A549 (cell line): ENCODE results near the gene ZNF425. TPM values are rescaled to one million over a fixed set of nuclear protein-coding genes. Genes with fewer than 3 reads are reported as not detected.
A peak's percentile ranks its signal among the peaks of the same experiment; 100 is the strongest.

Experiments
- ATAC-seq, 2 experiments: fragments of 200-7000 bp in 1 of 2; fragments of >200 bp in 1 of 2; cut with Nextera tagmentation in 1 of 2; cut with Tn5 transposase in 1 of 2; 3 replicates each; pipeline versions ENCODE4 v1.8.0 to v1.9.1; 2018 to 2020; ENCODE audit warnings: mild to moderate bottlenecking in 1 of 2, moderate library complexity in 1 of 2
- CTCF ChIA-PET: fragments of 300-600 bp; sonication (Branson Sonifier 250); formaldehyde crosslinking; extraction: SDS; loops from one replicate; lab custom pipeline; 2021; ENCODE audit warnings: antibody characterized with exemption, inconsistent platforms; lab: Yijun Ruan, JAX
- POLR2A ChIA-PET: fragments of 350-600 bp; formaldehyde crosslinking; extraction: SDS; loops from one replicate; lab custom pipeline; 2021; ENCODE audit warnings: antibody characterized with exemption, inconsistent platforms; lab: Yijun Ruan, JAX
- DNase-seq, 2 experiments: peaks; one replicate each; pipeline versions ENCODE4 v3.0.0 to v3.0.0-alpha.2; 2011 to 2016; ENCODE audit warnings: low read depth in 1 of 2, low spot score in 1 of 2
- FAIRE-seq: peaks from 2 replicates; lab custom pipeline; 2011; peaks lifted over from hg19 to GRCh38; lab: Jason Lieb, UNC
- H3K27ac ChIP-seq, 2 experiments: fragments of >200 bp; sonication (Bioruptor Twin); formaldehyde crosslinking; 3 replicates each; pipeline ENCODE4 v1.5.1; 2016 to 2017
- H3K4me1 ChIP-seq: fragments of >200 bp; sonication (Bioruptor Twin); formaldehyde crosslinking; 3 replicates; pipeline ENCODE4 v1.6.1; 2016
- H3K4me2 ChIP-seq: fragments of >200 bp; sonication (Bioruptor Twin); formaldehyde crosslinking; 3 replicates; pipeline ENCODE4 v1.6.1; 2016
- H3K4me3 ChIP-seq: fragments of >200 bp; sonication (Bioruptor Twin); formaldehyde crosslinking; 3 replicates; pipeline ENCODE4 v1.5.1; 2016
- H3K9me3 ChIP-seq: fragments of >200 bp; sonication (Bioruptor Twin); formaldehyde crosslinking; 3 replicates; pipeline ENCODE4 v1.6.1; 2016
- CBX2 ChIP-seq: fragments of 200-600 bp; sonication (generic); IDR thresholded peaks from 2 replicates; pipeline ENCODE4 v1.6.1; 2016; ENCODE audit warnings: low read depth, mild to moderate bottlenecking, borderline replicate concordance
- CHD2 ChIP-seq: fragments of 150-350 bp; IDR thresholded peaks from 2 replicates; pipeline ENCODE4 v1.6.1; 2014; ENCODE audit warnings: low read length; ENCODE audit not compliant: partially characterized antibody
- EHF ChIP-seq: fragments of 250-450 bp; sonication (Bioruptor Pico); IDR thresholded peaks from 2 replicates; pipeline ENCODE4 v1.5.0; 2020; ENCODE audit warnings: mild to moderate bottlenecking
- ESRRA ChIP-seq: fragments of 150-350 bp; IDR thresholded peaks from 2 replicates; pipeline ENCODE4 v1.6.1; 2014; ENCODE audit warnings: mild to moderate bottlenecking, low read length, borderline replicate concordance
- FOSB ChIP-seq: fragments of 250-450 bp; sonication (Bioruptor Pico); IDR thresholded peaks from 2 replicates; pipeline ENCODE4 v1.5.0; 2020; ENCODE audit warnings: mild to moderate bottlenecking, moderate library complexity
- HOXA7 ChIP-seq: fragments of 250-450 bp; sonication (Bioruptor Pico); IDR thresholded peaks from 2 replicates; pipeline ENCODE4 v1.5.0; 2020; ENCODE audit warnings: mild to moderate bottlenecking, moderate library complexity
- RAD21 ChIP-seq, 2 experiments: fragments of >200 bp in 1 of 2; sonication (Bioruptor Twin) in 1 of 2; formaldehyde crosslinking in 1 of 2; IDR thresholded peaks in 1 of 2; conservative IDR thresholded peaks in 1 of 2; 2 replicates in 1 of 2; 3 replicates in 1 of 2; pipeline ENCODE4 v1.6.1; 2012 to 2018; ENCODE audit warnings: inconsistent platforms in 1 of 2
- RARB ChIP-seq: fragments of 250-450 bp; sonication (Bioruptor Pico); IDR thresholded peaks from 2 replicates; pipeline ENCODE4 v1.8.0; 2021; ENCODE audit warnings: mild to moderate bottlenecking, moderate library complexity
- RNF2 ChIP-seq: fragments of 200-600 bp; sonication (generic); IDR thresholded peaks from 2 replicates; pipeline ENCODE4 v1.6.1; 2016; ENCODE audit warnings: low read depth, mild to moderate bottlenecking, antibody characterized with exemption, moderate library complexity, borderline replicate concordance
- SREBF2 ChIP-seq: fragments of 450-650 bp; IDR thresholded peaks from 2 replicates; pipeline ENCODE4 v1.6.1; 2014; ENCODE audit warnings: mild to moderate bottlenecking, moderate library complexity
- ZC3H11A ChIP-seq: fragments of 450-650 bp; IDR thresholded peaks from 2 replicates; pipeline ENCODE4 v1.6.1; 2014; ENCODE audit warnings: antibody characterized with exemption, mild to moderate bottlenecking
- WGBS: methylation state at CpG from one replicate; pipeline ENCODE4 v1.1.6; 2017; ENCODE audit errors: missing lambda C conversion rate; 5-methylcytosine and 5-hydroxymethylcytosine counted together
- polyA plus RNA-seq, 4 experiments: library from polyadenylated mRNA; depleted of rRNA in 3 of 4; stranded (reverse); fragments of >200 nt; fragmentation: RNase III in 1 of 4; extraction: RNeasy Plus Mini Kit Qiagen cat#74134 plus additional on column Dnase treatment in 1 of 4; gene quantifications; 2 replicates in 3 of 4; 3 replicates in 1 of 4; pipeline ENCODE4 v1.2.3, GENCODE V29; 2011 to 2017
- TF ChIP-seq, protein P1 (sequence below): IDR thresholded peaks from 2 replicates; pipeline ENCODE4 v1.6.1; 2012
- TF ChIP-seq, protein P2 (sequence below): fragments of 150-350 bp; IDR thresholded peaks from 2 replicates; pipeline ENCODE4 v1.6.1; 2014; ENCODE audit warnings: low read depth, mild to moderate bottlenecking, low read length
- TF ChIP-seq, protein P3 (sequence below): IDR thresholded peaks from 2 replicates; pipeline ENCODE4 v1.6.1; 2012
- TF ChIP-seq, protein P4 (sequence below): fragments of >200 bp; sonication (Bioruptor Twin); formaldehyde crosslinking; IDR thresholded peaks from 2 replicates; pipeline ENCODE4 v1.6.1; 2016
- TF ChIP-seq, protein P5 (sequence below): fragments of 200-600 bp; sonication (generic); IDR thresholded peaks from 2 replicates; pipeline ENCODE4 v1.6.1; 2016; ENCODE audit warnings: antibody characterized with exemption, mild to moderate bottlenecking, moderate library complexity

The ZNF425 gene
- polyA plus RNA-seq, 2 of the 4 experiments (the other 2 are of a cell fraction): 0.80 to 1.6 TPM

DNA sequence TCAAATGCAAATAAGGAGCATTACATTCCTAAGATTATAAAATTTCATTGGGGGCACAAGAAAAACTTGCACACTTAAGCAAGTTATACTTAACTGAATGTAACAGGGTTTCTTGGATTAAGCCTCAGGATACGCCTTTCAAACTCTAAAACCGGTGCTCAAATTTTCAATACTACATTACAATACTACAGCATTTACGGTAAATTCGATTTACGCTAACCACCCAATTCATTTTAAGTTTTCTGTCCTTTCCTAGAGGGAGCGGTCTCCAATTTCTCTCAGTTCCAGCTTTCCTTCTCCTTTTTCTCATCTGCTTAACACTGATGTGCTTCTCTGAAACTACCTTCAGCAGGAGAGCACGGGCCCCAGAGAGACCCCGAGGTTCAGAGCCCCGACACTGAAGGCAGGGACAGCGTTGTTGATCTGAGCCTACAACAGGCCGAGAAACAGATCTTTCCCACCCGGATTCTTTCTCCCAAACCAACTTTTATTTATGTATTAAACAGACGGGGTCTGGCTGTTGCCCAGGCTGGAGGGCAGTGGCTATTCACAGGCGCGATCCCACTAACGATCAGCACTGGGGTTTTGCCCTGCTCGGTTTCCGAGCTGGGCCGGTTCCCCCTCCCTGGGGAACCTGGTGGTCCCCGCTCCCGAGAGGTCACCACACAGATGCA is 798 bp downstream of the ZNF425 start (continued):
- TF ChIP-seq CHD2: no peak
- TF ChIP-seq, protein P1, sequence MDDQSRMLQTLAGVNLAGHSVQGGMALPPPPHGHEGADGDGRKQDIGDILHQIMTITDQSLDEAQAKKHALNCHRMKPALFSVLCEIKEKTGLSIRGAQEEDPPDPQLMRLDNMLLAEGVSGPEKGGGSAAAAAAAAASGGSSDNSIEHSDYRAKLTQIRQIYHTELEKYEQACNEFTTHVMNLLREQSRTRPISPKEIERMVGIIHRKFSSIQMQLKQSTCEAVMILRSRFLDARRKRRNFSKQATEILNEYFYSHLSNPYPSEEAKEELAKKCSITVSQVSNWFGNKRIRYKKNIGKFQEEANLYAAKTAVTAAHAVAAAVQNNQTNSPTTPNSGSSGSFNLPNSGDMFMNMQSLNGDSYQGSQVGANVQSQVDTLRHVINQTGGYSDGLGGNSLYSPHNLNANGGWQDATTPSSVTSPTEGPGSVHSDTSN: no peak
- TF ChIP-seq, protein P2, sequence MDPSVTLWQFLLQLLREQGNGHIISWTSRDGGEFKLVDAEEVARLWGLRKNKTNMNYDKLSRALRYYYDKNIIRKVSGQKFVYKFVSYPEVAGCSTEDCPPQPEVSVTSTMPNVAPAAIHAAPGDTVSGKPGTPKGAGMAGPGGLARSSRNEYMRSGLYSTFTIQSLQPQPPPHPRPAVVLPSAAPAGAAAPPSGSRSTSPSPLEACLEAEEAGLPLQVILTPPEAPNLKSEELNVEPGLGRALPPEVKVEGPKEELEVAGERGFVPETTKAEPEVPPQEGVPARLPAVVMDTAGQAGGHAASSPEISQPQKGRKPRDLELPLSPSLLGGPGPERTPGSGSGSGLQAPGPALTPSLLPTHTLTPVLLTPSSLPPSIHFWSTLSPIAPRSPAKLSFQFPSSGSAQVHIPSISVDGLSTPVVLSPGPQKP: no peak

DNA sequence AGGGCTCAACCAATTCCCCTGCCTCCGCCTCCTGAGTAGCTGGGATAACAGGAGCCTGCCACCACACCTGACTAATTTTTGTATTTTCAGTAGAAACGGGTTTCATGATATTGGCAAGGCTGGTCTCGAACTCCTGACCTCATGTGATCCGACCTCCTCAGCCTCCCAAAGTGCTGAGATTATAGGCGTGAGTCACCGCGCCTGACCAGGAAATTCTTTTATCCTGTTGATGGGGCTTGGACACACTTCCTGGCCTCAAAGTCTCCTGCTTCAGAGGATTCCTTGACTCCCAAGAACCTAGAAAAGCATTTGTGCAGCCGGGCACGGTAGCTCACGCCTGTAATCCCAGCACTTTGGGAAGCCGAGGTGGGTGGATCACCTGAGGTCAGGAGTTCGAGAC is 16.2 kb downstream of the ZNF425 start:
- POLR2A ChIA-PET: no interaction called here
- ATAC-seq (no peak), FAIRE-seq (no peak), DNase-seq (no peak)
- WGBS: 81% methylated on average over 12 of the region's 12 CpGs
- no peak overlapping the region for H3K27ac ChIP-seq
- H3K4me2 ChIP-seq: no peak overlapping the region
- no peaks in the 10 kb centered on the region for H3K4me1 ChIP-seq
- H3K9me3 ChIP-seq: no peaks in the 10 kb centered on the region
- no peak overlapping the region for H3K4me3 ChIP-seq
- CTCF ChIA-PET: interaction anchor here (6.7 kb wide), 1 partner anchor 16 kb away, joined by 32 read pairs; the partner anchor contains the start of gene ZNF425
- TF ChIP-seq SREBF2 (no peak), RAD21 (conservative IDR thresholded peaks at IDR 0.05 in 1 of 2, IDR thresholded peaks at IDR 0.05 in 1 of 2) (no peak), RARB (CRISPR knock-in tag) (no peak), HOXA7 (CRISPR knock-in tag) (no peak), ESRRA (no peak), ZC3H11A (no peak), EHF (CRISPR knock-in tag) (no peak)
- TF ChIP-seq, protein P3, sequence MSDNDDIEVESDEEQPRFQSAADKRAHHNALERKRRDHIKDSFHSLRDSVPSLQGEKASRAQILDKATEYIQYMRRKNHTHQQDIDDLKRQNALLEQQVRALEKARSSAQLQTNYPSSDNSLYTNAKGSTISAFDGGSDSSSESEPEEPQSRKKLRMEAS: no peak
- TF ChIP-seq, protein P4, sequence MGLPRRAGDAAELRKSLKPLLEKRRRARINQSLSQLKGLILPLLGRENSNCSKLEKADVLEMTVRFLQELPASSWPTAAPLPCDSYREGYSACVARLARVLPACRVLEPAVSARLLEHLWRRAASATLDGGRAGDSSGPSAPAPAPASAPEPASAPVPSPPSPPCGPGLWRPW: no peak
- TF ChIP-seq, protein P5, sequence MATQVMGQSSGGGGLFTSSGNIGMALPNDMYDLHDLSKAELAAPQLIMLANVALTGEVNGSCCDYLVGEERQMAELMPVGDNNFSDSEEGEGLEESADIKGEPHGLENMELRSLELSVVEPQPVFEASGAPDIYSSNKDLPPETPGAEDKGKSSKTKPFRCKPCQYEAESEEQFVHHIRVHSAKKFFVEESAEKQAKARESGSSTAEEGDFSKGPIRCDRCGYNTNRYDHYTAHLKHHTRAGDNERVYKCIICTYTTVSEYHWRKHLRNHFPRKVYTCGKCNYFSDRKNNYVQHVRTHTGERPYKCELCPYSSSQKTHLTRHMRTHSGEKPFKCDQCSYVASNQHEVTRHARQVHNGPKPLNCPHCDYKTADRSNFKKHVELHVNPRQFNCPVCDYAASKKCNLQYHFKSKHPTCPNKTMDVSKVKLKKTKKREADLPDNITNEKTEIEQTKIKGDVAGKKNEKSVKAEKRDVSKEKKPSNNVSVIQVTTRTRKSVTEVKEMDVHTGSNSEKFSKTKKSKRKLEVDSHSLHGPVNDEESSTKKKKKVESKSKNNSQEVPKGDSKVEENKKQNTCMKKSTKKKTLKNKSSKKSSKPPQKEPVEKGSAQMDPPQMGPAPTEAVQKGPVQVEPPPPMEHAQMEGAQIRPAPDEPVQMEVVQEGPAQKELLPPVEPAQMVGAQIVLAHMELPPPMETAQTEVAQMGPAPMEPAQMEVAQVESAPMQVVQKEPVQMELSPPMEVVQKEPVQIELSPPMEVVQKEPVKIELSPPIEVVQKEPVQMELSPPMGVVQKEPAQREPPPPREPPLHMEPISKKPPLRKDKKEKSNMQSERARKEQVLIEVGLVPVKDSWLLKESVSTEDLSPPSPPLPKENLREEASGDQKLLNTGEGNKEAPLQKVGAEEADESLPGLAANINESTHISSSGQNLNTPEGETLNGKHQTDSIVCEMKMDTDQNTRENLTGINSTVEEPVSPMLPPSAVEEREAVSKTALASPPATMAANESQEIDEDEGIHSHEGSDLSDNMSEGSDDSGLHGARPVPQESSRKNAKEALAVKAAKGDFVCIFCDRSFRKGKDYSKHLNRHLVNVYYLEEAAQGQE: no peak

DNA sequence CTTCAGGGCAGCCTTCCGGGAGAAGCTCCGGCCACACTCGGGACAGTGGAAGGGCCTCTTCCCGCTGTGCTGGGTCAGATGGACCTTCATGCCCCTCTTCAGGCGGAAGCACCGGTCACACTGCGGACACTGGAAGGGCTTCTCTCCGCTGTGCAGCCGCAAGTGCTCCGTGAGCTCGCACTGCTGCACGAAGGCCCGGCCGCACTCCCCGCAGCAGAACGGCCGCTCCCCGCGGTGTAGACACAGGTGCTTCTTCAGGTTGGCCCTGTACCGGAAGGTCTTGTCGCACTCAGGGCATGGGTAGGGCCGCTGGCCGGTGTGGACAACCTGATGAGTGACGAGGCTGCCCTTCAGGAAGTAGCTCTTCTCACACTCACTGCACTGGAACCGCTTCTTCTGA is 21.4 kb downstream of the ZNF425 start:
- CTCF ChIA-PET: interaction anchor here (1.0 to 6.7 kb wide), 3 partner anchors 21 to 153 kb away, joined by 3 to 32 read pairs (median 11); partner anchors contain the start of gene ZNF425
- 92% methylated on average over 25 of the region's 25 CpGs for WGBS
- no peak for FAIRE-seq
- Histone ChIP-seq H3K4me2 (no peak overlapping the region), H3K4me1 (no peaks in the 10 kb centered on the region), H3K9me3 (no peaks in the 10 kb centered on the region), H3K4me3 (no peak overlapping the region), H3K27ac (no peak overlapping the region)
- DNase-seq: no peak
- POLR2A ChIA-PET: no interaction called here
- ATAC-seq: peak; percentile 13 to 37; a peak in 3 of 6 replicates
- TF ChIP-seq CBX2 (no peak), FOSB (no peak), RNF2 (no peak)
- TF ChIP-seq, protein P1: no peak
